Left renal cortex interstitium (tissue), 4 donors: ENCODE results near the gene NFIA. TPM values are rescaled to one million over a fixed set of nuclear protein-coding genes. Genes with fewer than 3 reads are reported as not detected.

Experiments used
- DNase-seq, 4 donors: peaks; one replicate each; pipeline ENCODE4 v3.0.0-alpha.2; 2013; ENCODE audit warnings: low read depth in 4 of 4, low spot score in 2 of 4, missing footprints in 1 of 4
- polyA plus RNA-seq, 4 donors: library from polyadenylated mRNA; unstranded; fragments of 120-200 nt; gene quantifications; one replicate each; pipeline ENCODE4 v1.2.1, GENCODE V29; 2013; ENCODE audit not compliant: insufficient read length in 4 of 4

NFIA gene
- polyA plus RNA-seq, 4 donors = 15.6 to 19.6 (median 16.0) TPM

DNA sequence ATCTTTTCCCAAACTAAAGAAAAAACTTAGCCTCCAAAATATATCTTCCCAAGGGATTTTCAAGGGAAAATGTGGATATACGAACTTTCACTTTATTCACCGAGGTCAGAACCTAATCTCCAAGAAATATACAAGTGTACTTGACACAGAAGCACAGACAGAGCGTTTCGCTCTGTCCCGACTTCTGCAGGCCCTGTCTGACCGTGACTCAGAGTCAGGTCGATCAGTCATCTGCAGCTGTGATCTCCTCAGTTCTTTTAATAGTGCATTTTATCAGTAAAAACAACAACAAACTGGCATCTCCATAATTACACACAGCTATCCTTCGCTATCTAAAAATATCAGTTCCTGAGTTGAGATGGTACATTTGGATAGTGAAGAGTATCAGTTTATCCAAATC is 416.0 kb downstream of the NFIA start:
- no peak for DNase-seq

DNA sequence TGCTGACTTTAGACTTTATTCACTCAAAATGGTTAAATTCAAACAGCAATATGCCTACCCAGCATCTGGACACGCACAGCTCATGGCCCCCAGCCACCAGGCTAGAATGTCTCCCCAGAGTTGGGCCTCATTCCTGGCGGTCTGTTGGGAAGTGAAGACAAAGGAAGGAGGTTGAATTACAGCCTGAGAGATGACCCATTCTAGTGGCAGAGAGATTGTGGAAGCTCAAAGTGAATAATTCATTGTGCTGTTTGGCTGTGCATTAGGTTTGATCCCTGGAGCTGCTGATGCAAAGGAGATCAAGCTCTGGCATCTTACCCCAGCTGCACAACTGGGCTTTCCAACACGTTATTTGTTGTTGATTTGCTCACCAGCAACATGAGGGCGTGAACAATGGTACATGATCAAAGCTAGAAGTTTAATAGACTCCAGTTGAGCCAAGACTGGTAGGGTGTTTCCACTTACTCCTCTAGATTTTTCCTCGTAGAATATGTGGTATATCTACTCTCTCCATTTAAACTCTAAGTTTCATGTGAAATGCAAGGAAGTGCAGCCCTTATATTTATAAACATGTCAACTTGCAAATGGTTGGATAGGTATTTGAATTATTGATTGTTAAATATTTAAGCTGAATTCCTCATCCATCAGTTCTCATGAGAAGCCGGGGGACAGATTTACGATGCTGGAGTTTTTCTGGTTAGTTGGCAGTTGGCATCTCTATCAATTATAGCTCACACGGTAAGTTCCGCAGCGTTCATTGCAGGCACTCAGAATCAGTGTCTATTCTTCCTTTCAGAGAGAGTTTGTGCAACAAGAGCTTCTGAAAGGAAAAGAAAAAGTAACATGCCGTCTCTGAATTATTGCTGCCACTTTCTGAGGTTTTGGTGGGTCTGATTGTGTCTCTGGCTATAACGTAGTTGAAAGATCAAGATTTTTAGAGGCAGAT is 419.9 kb downstream of the NFIA start:
- no peak for DNase-seq

DNA sequence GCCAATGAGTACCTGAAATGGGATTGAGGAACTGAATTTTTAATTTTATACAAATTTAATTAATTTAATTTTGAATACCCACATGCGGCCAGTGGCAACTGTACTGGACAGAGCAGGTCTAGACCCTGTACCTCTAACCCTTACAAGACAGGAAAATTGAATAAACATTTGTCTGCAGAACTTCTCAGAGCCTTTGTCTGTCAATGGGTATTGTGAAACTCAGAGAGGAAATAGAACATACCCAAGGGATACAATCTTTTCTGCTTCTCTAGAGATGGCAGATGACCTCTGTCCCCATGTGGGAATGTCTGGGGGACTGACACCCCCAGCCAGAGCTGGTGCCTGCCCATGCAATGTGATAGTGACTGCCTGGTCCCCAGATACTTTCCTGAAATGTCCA is 421.9 kb downstream of the NFIA start:
- no peak for DNase-seq

DNA sequence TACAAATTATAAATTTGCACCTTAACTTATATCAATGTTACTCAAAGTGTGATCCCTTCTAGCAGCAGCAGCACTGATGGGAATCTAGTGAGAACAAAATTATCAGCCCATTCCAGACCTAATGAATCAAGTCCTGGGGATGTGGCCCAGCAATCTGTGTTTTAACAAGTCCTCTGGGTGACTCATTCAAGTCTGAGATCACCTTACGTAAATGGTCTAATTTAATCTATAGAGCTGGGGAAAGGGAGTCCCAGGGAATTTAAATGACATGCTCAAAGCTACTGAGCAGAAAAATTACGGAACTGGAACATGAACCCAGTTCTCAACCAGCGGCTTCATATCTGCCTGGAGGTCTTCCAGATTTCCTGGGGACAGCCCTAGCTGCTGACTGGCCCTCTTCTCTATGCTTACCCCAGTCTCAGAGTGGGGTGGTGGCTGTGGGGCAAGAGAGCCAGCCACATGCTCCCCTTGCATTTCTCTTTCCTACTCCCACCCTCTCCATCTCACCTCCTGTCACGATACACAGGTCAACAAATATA is 422.6 kb downstream of the NFIA start:
- DNase-seq = no peak

DNA sequence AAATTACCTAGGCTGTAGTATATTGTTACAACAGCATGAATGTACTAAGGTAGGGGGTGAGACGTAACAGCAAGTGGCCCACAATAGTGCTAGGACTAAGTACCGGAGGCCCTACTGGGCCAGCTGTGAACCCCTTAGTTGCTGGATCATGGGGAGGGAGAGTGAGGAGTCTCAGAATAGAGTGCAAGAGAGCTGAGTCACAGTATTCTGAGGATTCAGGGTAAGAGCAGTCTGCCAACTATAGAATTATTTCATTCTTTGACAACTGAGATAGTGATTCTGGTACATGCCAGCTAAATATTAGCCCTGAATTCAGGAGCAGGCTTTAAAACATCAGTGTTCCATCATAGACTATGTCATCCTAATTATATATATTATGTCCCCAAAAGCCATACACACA is 423.9 kb downstream of the NFIA start:
- DNase-seq = no peak

DNA sequence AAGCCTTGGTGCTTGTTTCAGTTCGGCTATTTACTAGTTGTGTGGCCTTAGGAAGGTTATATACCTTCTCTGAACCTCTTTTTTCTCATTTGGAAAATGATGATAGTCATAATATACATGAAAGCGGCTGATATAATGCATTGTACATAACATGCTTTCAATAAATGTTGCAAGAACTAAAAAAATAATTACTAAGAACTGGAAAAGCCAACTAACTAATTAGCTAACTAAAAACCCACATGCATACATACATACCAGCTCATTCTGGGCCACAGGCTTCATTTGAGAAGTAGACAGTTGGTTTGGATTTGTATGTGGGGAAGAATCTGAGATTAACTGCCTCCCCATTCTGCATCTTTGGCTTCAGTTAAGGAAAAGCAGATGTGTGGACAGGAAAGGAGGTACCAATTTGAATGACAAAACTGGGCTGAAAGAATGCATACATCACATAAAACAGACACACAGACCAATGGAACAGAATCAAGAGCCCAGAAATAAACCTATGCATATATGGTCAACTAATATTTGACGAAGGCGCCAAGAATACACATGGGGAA is 424.7 kb downstream of the NFIA start:
- no peak for DNase-seq
